Lower leg skin (tissue), 3 donors: ENCODE measurements around the gene QRICH2.

Source experiments
- CTCF ChIP-seq, 3 donors: fragments of 450-650 bp; IDR thresholded peaks; one replicate each; pipeline ENCODE4 v1.5.1; 2016; ENCODE audit warnings: antibody characterized with exemption in 3 of 3, mild to moderate bottlenecking in 3 of 3, moderate library complexity in 2 of 3
- POLR2A ChIP-seq, 2 donors: fragments of 450-650 bp; IDR thresholded peaks; one replicate each; pipeline ENCODE4 v1.6.1; 2016 to 2017; ENCODE audit warnings: antibody characterized with exemption in 2 of 2, mild to moderate bottlenecking in 1 of 2, moderate library complexity in 1 of 2

- TF ChIP-seq CTCF (IDR thresholded peaks at IDR 0.05) (no peak), POLR2A (IDR thresholded peaks at IDR 0.05) (no peak)
These were observed 74.3 kb downstream of the QRICH2 start for GRCh38 chr17:76233588-76234353.
